Measurements from ENCODE around the gene WDR38. TPM values are rescaled to one million over a fixed set of nuclear protein-coding genes. Genes with fewer than 3 reads are reported as not detected.
"Not testable (repeated sequence)": the region's sequence is repeated elsewhere in the genome, so short reads cannot be mapped to it uniquely, and the experiment has no call there.

Gene WDR38
- total and polyA plus RNA-seq, 2 donors, result 0.14 to 0.30 TPM

DNA sequence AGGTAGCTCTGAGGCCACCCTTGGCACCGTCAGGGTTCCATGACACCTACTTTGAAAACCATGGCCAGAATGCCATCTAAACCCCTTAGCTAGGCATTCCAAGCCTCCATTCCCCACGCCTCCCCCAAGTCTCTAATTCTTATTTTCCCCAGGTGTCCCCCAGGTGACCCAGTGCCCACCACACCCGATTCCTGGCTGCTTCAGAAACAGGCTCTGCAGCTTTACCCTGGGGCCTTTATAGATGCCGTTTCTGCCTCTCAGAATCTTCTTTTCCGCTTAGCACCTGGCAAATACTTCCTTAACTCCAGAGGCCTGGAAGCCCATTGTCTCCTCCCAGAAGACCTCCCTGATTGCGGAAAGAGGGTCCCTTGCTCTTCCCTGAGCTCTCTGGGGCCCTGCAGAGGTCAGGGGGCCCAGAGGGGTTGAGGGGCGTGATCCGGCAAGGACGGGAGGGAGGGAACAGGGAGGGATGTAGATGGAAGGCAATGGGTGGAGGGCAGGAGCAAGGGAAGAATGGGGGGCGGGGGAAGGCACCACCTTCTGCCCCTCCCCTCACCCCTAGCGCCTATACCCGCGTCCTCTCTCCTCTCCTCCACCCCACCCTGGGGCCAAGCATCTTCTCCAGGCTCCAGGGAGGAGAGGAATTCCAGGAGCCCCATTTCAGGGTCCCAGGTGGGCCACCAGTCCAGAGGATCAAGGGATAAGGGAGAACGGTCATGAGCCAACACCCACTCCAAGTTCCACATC, 12.0 kb upstream of the WDR38 start:
- Histone ChIP-seq H3K4me3 (ENCODE audit: low read length in 2 of 2) (no peak overlapping the region), H3K27ac (ENCODE audit: low read depth in 1 of 2, low read length in 1 of 2) (no peak overlapping the region), H3K4me1 (ENCODE audit: control insufficient read depth in 2 of 2, insufficient read depth in 2 of 2, low read length in 2 of 2) (no peaks in the 10 kb centered on the region), H3K9me3 (ENCODE audit: control insufficient read depth in 2 of 2, insufficient read depth in 1 of 2, low read length in 1 of 2) (no peaks in the 10 kb centered on the region), H3K36me3 (ENCODE audit: control insufficient read depth in 2 of 2, insufficient read depth in 2 of 2, low read length in 1 of 2) (no peaks in the 10 kb centered on the region), H3K27me3 (ENCODE audit: control insufficient read depth in 2 of 2, insufficient read depth in 1 of 2, low read length in 1 of 2) (peaks cover 0 to 41% of the 10 kb centered on the region in 2 donors)
- no peak for DNase-seq (ENCODE audit: low read depth in 6 of 9, low spot score in 9 of 9)
- WGBS, result 95% methylated on average over 14 of the region's 14 CpGs

DNA sequence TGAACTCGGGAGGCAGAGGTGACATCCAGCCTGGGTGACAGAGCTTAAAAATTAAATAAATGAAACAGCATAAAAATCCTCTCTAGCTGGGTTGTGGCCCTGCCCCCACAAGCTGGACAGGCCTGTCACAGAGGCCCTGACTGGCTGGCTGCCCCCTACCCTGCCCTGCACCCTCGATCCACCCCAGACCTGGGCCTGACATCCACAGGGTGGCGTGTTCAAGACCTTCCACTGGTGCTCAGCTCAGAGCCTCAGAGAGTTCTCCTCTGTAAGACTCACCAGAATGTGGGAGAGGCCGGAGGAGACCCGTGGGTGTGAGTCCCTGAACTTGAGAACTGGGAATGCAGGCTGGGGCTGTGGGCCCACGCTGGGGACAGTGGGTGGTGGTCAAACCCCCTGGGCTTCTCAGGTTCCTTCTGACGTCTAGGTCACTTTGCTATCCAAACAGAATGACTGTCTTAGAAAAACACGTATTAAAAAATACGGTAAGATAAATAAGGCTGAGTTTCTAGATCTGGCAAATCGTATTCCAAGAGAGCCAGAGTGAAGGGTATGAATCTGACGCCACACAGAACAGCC, 9.7 kb upstream of the WDR38 start:
- Histone ChIP-seq H3K4me3 (ENCODE audit: low read length in 2 of 2) (no peak overlapping the region), H3K9me3 (ENCODE audit: control insufficient read depth in 2 of 2, insufficient read depth in 1 of 2, low read length in 1 of 2) (no peaks in the 10 kb centered on the region), H3K36me3 (ENCODE audit: control insufficient read depth in 2 of 2, insufficient read depth in 2 of 2, low read length in 1 of 2) (no peaks in the 10 kb centered on the region), H3K27ac (ENCODE audit: low read depth in 1 of 2, low read length in 1 of 2) (no peak overlapping the region), H3K4me1 (ENCODE audit: control insufficient read depth in 2 of 2, insufficient read depth in 2 of 2, low read length in 2 of 2) (no peaks in the 10 kb centered on the region), H3K27me3 (ENCODE audit: control insufficient read depth in 2 of 2, insufficient read depth in 1 of 2, low read length in 1 of 2) (peaks cover 1 to 34% of the 10 kb centered on the region in 2 donors)
- WGBS, result 95% methylated on average over 11 of the region's 11 CpGs
- DNase-seq (ENCODE audit: low read depth in 6 of 9, low spot score in 9 of 9), result no peak

DNA sequence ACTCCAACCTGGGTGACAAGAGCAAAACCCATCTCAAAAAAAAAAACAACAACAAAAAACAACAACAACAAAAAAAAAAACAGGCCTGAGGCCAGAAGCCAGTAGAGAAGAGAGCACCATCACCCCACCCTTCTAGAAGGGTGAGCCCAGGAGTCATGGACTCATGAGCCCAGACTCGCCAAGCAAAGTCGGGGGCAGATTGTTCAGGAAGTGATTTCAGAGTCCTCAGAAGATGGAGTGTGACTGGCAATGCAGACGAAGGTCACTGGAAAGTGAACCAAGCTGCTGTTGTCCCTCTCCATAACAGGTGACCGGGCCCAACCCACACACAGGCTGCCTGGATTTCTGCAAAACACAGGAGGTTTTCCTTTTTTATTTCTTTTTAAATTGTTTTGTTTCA, 9.0 kb upstream of the WDR38 start:
- Histone ChIP-seq H3K4me1 (ENCODE audit: control insufficient read depth in 2 of 2, insufficient read depth in 2 of 2, low read length in 2 of 2) (no peaks in the 10 kb centered on the region), H3K9me3 (ENCODE audit: control insufficient read depth in 2 of 2, insufficient read depth in 1 of 2, low read length in 1 of 2) (no peaks in the 10 kb centered on the region), H3K4me3 (ENCODE audit: low read length in 2 of 2) (no peak overlapping the region), H3K36me3 (ENCODE audit: control insufficient read depth in 2 of 2, insufficient read depth in 2 of 2, low read length in 1 of 2) (no peaks in the 10 kb centered on the region), H3K27ac (ENCODE audit: low read depth in 1 of 2, low read length in 1 of 2) (no peak overlapping the region), H3K27me3 (ENCODE audit: control insufficient read depth in 2 of 2, insufficient read depth in 1 of 2, low read length in 1 of 2) (peaks cover 2 to 27% of the 10 kb centered on the region in 2 donors)
- WGBS, result 88% methylated on average over 4 of the region's 4 CpGs
- DNase-seq (ENCODE audit: low read depth in 6 of 9, low spot score in 9 of 9), result no peak

GRCh38 chr9:124846467-124846866, 6.8 kb upstream of the WDR38 start:
- H3K9me3 ChIP-seq (ENCODE audit: control insufficient read depth in 2 of 2, insufficient read depth in 1 of 2, low read length in 1 of 2); H3K4me1 ChIP-seq (ENCODE audit: control insufficient read depth in 2 of 2, insufficient read depth in 2 of 2, low read length in 2 of 2); H3K27ac ChIP-seq (ENCODE audit: low read depth in 1 of 2, low read length in 1 of 2); H3K4me3 ChIP-seq (ENCODE audit: low read length in 2 of 2); DNase-seq (ENCODE audit: low read depth in 6 of 9, low spot score in 9 of 9); H3K36me3 ChIP-seq (ENCODE audit: control insufficient read depth in 2 of 2, insufficient read depth in 2 of 2, low read length in 1 of 2): not testable (repeated sequence)
- 96% methylated on average over 9 of the region's 9 CpGs for WGBS
- peaks cover 2 to 24% of the 10 kb centered on the region in 2 donors for H3K27me3 ChIP-seq (ENCODE audit: control insufficient read depth in 2 of 2, insufficient read depth in 1 of 2, low read length in 1 of 2)

- H3K9me3 ChIP-seq (ENCODE audit: control insufficient read depth in 2 of 2, insufficient read depth in 1 of 2, low read length in 1 of 2), result no peaks in the 10 kb centered on the region
- H3K27ac ChIP-seq (ENCODE audit: low read depth in 1 of 2, low read length in 1 of 2), result no peak overlapping the region
- H3K36me3 ChIP-seq (ENCODE audit: control insufficient read depth in 2 of 2, insufficient read depth in 2 of 2, low read length in 1 of 2), result no peaks in the 10 kb centered on the region
- DNase-seq (ENCODE audit: low read depth in 6 of 9, low spot score in 9 of 9), result no peak
- H3K27me3 ChIP-seq (ENCODE audit: control insufficient read depth in 2 of 2, insufficient read depth in 1 of 2, low read length in 1 of 2), result peaks cover 2 to 29% of the 10 kb centered on the region in 2 donors
- H3K4me3 ChIP-seq (ENCODE audit: low read length in 2 of 2), result no peak overlapping the region
- WGBS, result 89% methylated on average over 6 of the region's 6 CpGs
- H3K4me1 ChIP-seq (ENCODE audit: control insufficient read depth in 2 of 2, insufficient read depth in 2 of 2, low read length in 2 of 2), result no peaks in the 10 kb centered on the region
Measured at GRCh38 chr9:124846969-124847368, 6.3 kb upstream of the WDR38 start.

GRCh38 chr9:124849801-124850200, 3.5 kb upstream of the WDR38 start:
- peaks cover 4 to 6% of the 10 kb centered on the region in 2 donors for H3K4me1 ChIP-seq (ENCODE audit: control insufficient read depth in 2 of 2, insufficient read depth in 2 of 2, low read length in 2 of 2)
- H3K27me3 ChIP-seq (ENCODE audit: control insufficient read depth in 2 of 2, insufficient read depth in 1 of 2, low read length in 1 of 2), result peaks cover 5 to 47% of the 10 kb centered on the region in 2 donors
- H3K27ac ChIP-seq (ENCODE audit: low read depth in 1 of 2, low read length in 1 of 2), result no peak overlapping the region
- no peak overlapping the region for H3K4me3 ChIP-seq (ENCODE audit: low read length in 2 of 2)
- H3K9me3 ChIP-seq (ENCODE audit: control insufficient read depth in 2 of 2, insufficient read depth in 1 of 2, low read length in 1 of 2), result no peaks in the 10 kb centered on the region
- 97% methylated on average over 10 of the region's 10 CpGs for WGBS
- no peaks in the 10 kb centered on the region for H3K36me3 ChIP-seq (ENCODE audit: control insufficient read depth in 2 of 2, insufficient read depth in 2 of 2, low read length in 1 of 2)
- DNase-seq (ENCODE audit: low read depth in 6 of 9, low spot score in 9 of 9), result no peak

DNA sequence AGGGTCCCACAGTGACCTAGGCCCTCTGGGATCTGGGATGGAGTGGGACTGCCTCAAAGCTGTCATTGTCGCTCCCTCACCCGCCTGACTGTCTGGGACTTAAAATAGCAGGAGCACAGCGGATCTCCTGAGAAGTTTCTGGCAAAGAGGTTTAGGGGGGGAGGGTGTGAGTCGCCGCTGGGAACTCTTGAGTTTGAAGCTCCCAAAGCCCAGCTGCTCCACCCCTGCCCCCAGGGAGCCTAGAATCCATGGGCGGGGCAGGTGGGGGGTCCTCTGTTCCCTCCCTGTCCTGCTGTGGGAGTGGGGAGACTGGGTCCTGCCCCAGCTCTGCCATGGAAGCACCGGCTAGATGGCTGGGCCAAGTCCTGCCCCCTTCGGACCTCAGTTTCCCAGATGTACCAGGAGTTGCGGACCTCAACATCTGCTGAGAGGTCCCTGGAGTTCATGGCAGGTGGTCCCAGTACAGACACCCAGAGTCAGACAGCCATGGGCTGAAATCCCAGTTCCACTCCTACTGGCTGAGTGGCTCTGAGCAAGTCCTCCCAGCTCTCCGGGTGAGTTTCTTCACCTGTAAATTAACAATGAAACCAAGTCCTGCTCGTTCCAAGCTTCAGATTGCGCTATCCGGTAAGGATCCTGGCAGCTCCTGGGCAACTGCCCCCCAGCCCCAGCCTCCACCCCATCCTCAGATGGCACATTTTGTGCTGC, 985 bp upstream of the WDR38 start:
- H3K9me3 ChIP-seq (ENCODE audit: control insufficient read depth in 2 of 2, insufficient read depth in 1 of 2, low read length in 1 of 2), result no peaks in the 10 kb centered on the region
- peaks cover 9 to 13% of the 10 kb centered on the region in 2 donors for H3K36me3 ChIP-seq (ENCODE audit: control insufficient read depth in 2 of 2, insufficient read depth in 2 of 2, low read length in 1 of 2)
- no peak overlapping the region for H3K4me3 ChIP-seq (ENCODE audit: low read length in 2 of 2)
- H3K4me1 ChIP-seq (ENCODE audit: control insufficient read depth in 2 of 2, insufficient read depth in 2 of 2, low read length in 2 of 2), result peaks cover 4 to 6% of the 10 kb centered on the region in 2 donors
- no peak for DNase-seq (ENCODE audit: low read depth in 6 of 9, low spot score in 9 of 9)
- H3K27me3 ChIP-seq (ENCODE audit: control insufficient read depth in 2 of 2, insufficient read depth in 1 of 2, low read length in 1 of 2), result peaks cover 5 to 49% of the 10 kb centered on the region in 2 donors
- H3K27ac ChIP-seq (ENCODE audit: low read depth in 1 of 2, low read length in 1 of 2), result no peak overlapping the region
- WGBS, result 88% methylated on average over 13 of the region's 13 CpGs

- Histone ChIP-seq H3K4me3 (ENCODE audit: low read length in 2 of 2) (no peak overlapping the region), H3K27me3 (ENCODE audit: control insufficient read depth in 2 of 2, insufficient read depth in 1 of 2, low read length in 1 of 2) (peaks cover 3 to 44% of the 10 kb centered on the region in 2 donors), H3K27ac (ENCODE audit: low read depth in 1 of 2, low read length in 1 of 2) (no peak overlapping the region), H3K4me1 (ENCODE audit: control insufficient read depth in 2 of 2, insufficient read depth in 2 of 2, low read length in 2 of 2) (peaks cover 4 to 6% of the 10 kb centered on the region in 2 donors), H3K36me3 (ENCODE audit: control insufficient read depth in 2 of 2, insufficient read depth in 2 of 2, low read length in 1 of 2) (peaks cover 23 to 27% of the 10 kb centered on the region in 2 donors), H3K9me3 (ENCODE audit: control insufficient read depth in 2 of 2, insufficient read depth in 1 of 2, low read length in 1 of 2) (no peaks in the 10 kb centered on the region)
- no peak for DNase-seq (ENCODE audit: low read depth in 6 of 9, low spot score in 9 of 9)
- WGBS, result 81% methylated on average over 11 of the region's 11 CpGs
Measured at GRCh38 chr9:124853605-124854143, 414 bp downstream of the WDR38 start.

- Histone ChIP-seq H3K27ac (ENCODE audit: low read depth in 1 of 2, low read length in 1 of 2) (no peak overlapping the region), H3K4me1 (ENCODE audit: control insufficient read depth in 2 of 2, insufficient read depth in 2 of 2, low read length in 2 of 2) (peaks cover 4 to 6% of the 10 kb centered on the region in 2 donors), H3K27me3 (ENCODE audit: control insufficient read depth in 2 of 2, insufficient read depth in 1 of 2, low read length in 1 of 2) (peaks cover 3 to 44% of the 10 kb centered on the region in 2 donors), H3K36me3 (ENCODE audit: control insufficient read depth in 2 of 2, insufficient read depth in 2 of 2, low read length in 1 of 2) (peaks cover 28 to 32% of the 10 kb centered on the region in 2 donors), H3K4me3 (ENCODE audit: low read length in 2 of 2) (no peak overlapping the region), H3K9me3 (ENCODE audit: control insufficient read depth in 2 of 2, insufficient read depth in 1 of 2, low read length in 1 of 2) (no peaks in the 10 kb centered on the region)
- 94% methylated on average over 8 of the region's 8 CpGs for WGBS
- DNase-seq (ENCODE audit: low read depth in 6 of 9, low spot score in 9 of 9), result no peak
Measured at GRCh38 chr9:124854161-124854560, 901 bp downstream of the WDR38 start.
